K562 (cell line): Measurements from ENCODE around the gene HMGA1. TPM values are rescaled to one million over a fixed set of nuclear protein-coding genes. Genes with fewer than 3 reads are reported as not detected.
A peak's percentile ranks its signal among the peaks of the same experiment; 100 is the strongest.

Experiments
- CSDE1 ChIP-seq, 2 experiments: fragments of 450-650 bp; IDR thresholded peaks; 2 replicates each; pipeline ENCODE4 v1.6.1; 2016; ENCODE audit warnings: mild to moderate bottlenecking in 1 of 2
- GATAD2B ChIP-seq: fragments of 450-650 bp; IDR thresholded peaks from 2 replicates; pipeline ENCODE4 v1.6.1; 2017; ENCODE audit warnings: mild to moderate bottlenecking, borderline replicate concordance
- HDAC2 ChIP-seq: fragments of 450-650 bp; IDR thresholded peaks from 2 replicates; pipeline ENCODE4 v1.6.1; 2016; ENCODE audit warnings: mild to moderate bottlenecking
- IRF9 ChIP-seq: fragments of 450-650 bp; IDR thresholded peaks from 2 replicates; pipeline ENCODE4 v1.6.1; 2016; ENCODE audit warnings: missing biosample characterization, missing genetic modification characterization
- LARP7 ChIP-seq: fragments of 450-650 bp; IDR thresholded peaks from 2 replicates; pipeline ENCODE4 v1.6.1; 2016
- PKNOX1 ChIP-seq: fragments of 450-650 bp; IDR thresholded peaks from 2 replicates; pipeline ENCODE4 v1.6.1; 2016
- RB1 ChIP-seq: fragments of 450-650 bp; IDR thresholded peaks from 2 replicates; pipeline ENCODE4 v1.6.1; 2017; ENCODE audit warnings: low read depth, mild to moderate bottlenecking
- SIN3A ChIP-seq, 2 experiments: fragments of 150-350 bp in 1 of 2; IDR thresholded peaks; 2 replicates each; pipeline ENCODE4 v1.6.1; 2011 to 2016; ENCODE audit warnings: borderline replicate concordance in 2 of 2, low read depth in 2 of 2, low read length in 2 of 2, mild to moderate bottlenecking in 2 of 2, moderate library complexity in 2 of 2; ENCODE audit not compliant: control insufficient read depth in 1 of 2
- SMARCA5 ChIP-seq: fragments of 450-650 bp; IDR thresholded peaks from 2 replicates; pipeline ENCODE4 v1.6.1; 2016
- SRSF9 ChIP-seq: fragments of 200-400 bp; formaldehyde crosslinking; IDR thresholded peaks from 2 replicates; pipeline ENCODE4 v1.6.1; 2017; ENCODE audit warnings: low read depth, low read length, borderline replicate concordance
- TGIF2 ChIP-seq: sonication (generic); formaldehyde crosslinking; IDR thresholded peaks from 2 replicates; pipeline ENCODE4 v1.8.1; 2022; ENCODE audit warnings: mild to moderate bottlenecking, missing genetic modification reagents, moderate library complexity
- THAP7 ChIP-seq: fragments of 250-450 bp; sonication (Bioruptor Pico); IDR thresholded peaks from 2 replicates; pipeline ENCODE4 v1.5.0; 2021
- ZBTB8A ChIP-seq: fragments of 450-650 bp; IDR thresholded peaks from 2 replicates; pipeline ENCODE4 v1.6.1; 2018; ENCODE audit warnings: mild to moderate bottlenecking, moderate library complexity; ENCODE audit not compliant: partially characterized antibody
- ZNF444 ChIP-seq: fragments of 250-450 bp; sonication (Bioruptor Pico); IDR thresholded peaks from 2 replicates; pipeline ENCODE4 v1.4.0; 2020; ENCODE audit warnings: mild to moderate bottlenecking, moderate library complexity
- ZNF780A ChIP-seq: fragments of 250-450 bp; sonication (Bioruptor Pico); IDR thresholded peaks from 2 replicates; pipeline ENCODE4 v1.5.0; 2021; ENCODE audit warnings: mild to moderate bottlenecking
- polyA plus RNA-seq, 8 experiments: library from polyadenylated mRNA; depleted of rRNA in 4 of 8; stranded (reverse) in 5 of 8; unstranded in 3 of 8; fragments of >200 nt; fragmentation: Nextera tagmentation in 2 of 8; fragmentation: Illumina TruSeq in 1 of 8; extraction: Ambion mirVana in 2 of 8; extraction: Trizol in 1 of 8; gene quantifications; 2 replicates each; pipeline versions ENCODE4 v1.2.1 to v1.2.3, GENCODE V29; 2011 to 2014; ENCODE audit warnings: inconsistent platforms in 1 of 8, missing spikeins in 1 of 8
- total RNA-seq, 7 experiments: library from RNA; depleted of rRNA in 6 of 7; stranded (reverse); fragments of >200 nt in 6 of 7; fragmentation: Illumina TruSeq in 2 of 7; extraction: Trizol in 2 of 7; gene quantifications; 2 replicates each; pipeline versions ENCODE4 v1.2.1 to v1.2.3, GENCODE V29; 2011 to 2021; ENCODE audit warnings: low replicate concordance in 1 of 7
- TF ChIP-seq, protein P1 (sequence below), 2 experiments: fragments of 450-650 bp in 1 of 2; sonication (generic) in 1 of 2; formaldehyde crosslinking; conservative IDR thresholded peaks; 2 replicates each; pipeline versions ENCODE4 v1.4.0 to v1.8.1; 2020 to 2022; ENCODE audit warnings: mild to moderate bottlenecking in 1 of 2, missing genetic modification reagents in 1 of 2
- TF ChIP-seq, protein P2 (sequence below): sonication (generic); formaldehyde crosslinking; IDR thresholded peaks from 2 replicates; pipeline ENCODE4 v1.8.1; 2022; ENCODE audit warnings: missing genetic modification reagents
- TF ChIP-seq, protein P3 (sequence below): sonication (generic); formaldehyde crosslinking; IDR thresholded peaks from 2 replicates; pipeline ENCODE4 v1.8.1; 2023; ENCODE audit warnings: mild to moderate bottlenecking, missing genetic modification reagents
- TF ChIP-seq, protein P4 (sequence below): fragments of 250-450 bp; sonication (Bioruptor Pico); IDR thresholded peaks from 2 replicates; pipeline ENCODE4 v1.8.0; 2022; ENCODE audit warnings: moderate library complexity, mild to moderate bottlenecking, inconsistent platforms
- TF ChIP-seq, protein P5 (sequence below): fragments of 450-650 bp; IDR thresholded peaks from 2 replicates; pipeline ENCODE4 v1.6.1; 2016; ENCODE audit warnings: antibody characterized with exemption

Gene HMGA1
- total and polyA plus RNA-seq, 9 of the 15 experiments (the other 6 are each of a cell fraction or from before 2014, with no cell fraction given) = 27.8 to 1,947 (median 594) TPM

DNA sequence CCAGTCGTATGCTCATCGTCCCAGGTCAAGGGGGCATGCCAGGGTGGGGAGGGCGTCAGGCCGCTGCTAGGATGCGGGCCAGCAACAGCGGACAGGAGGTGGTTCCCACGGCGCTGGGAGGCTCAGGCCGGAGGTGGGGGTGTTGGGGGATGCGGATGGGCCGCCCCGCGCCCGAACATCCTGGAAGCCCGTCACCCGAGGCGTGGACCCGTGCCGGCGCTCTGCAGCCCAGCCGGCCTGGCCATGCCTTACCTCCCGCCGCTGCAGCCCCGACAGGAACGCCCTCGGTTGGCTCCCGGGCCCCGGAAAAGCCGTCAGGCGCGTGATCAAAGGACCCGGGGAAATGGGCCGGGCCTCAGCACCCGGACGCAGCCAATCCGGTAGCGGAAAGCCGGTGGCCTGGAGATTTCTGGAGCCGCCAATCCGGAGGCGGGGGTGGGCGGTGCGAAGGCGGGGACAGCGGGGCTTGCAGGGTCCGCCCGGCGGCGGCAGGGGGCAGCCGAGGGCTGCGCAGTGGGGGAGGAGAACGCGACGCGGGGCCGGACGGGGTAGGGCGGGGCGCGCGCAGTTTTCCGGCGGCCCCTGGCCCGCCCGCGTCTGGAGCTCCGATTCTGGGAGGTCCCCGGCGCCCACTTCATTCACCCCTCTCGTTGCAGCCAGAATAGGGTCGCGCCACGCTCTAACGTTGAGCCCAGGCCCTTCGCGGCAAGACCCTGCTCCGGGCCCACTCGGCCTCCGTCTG is 12.2 kb downstream of the HMGA1 start, which contains the start of gene SMIM29 (continued):
- TF ChIP-seq, protein P1, sequence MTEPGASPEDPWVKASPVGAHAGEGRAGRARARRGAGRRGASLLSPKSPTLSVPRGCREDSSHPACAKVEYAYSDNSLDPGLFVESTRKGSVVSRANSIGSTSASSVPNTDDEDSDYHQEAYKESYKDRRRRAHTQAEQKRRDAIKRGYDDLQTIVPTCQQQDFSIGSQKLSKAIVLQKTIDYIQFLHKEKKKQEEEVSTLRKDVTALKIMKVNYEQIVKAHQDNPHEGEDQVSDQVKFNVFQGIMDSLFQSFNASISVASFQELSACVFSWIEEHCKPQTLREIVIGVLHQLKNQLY (CRISPR knock-in tag; conservative IDR thresholded peaks at IDR 0.05) = no peak
- TF ChIP-seq CSDE1 (IDR thresholded peaks at IDR 0.05) = no peak
- TF ChIP-seq, protein P2, sequence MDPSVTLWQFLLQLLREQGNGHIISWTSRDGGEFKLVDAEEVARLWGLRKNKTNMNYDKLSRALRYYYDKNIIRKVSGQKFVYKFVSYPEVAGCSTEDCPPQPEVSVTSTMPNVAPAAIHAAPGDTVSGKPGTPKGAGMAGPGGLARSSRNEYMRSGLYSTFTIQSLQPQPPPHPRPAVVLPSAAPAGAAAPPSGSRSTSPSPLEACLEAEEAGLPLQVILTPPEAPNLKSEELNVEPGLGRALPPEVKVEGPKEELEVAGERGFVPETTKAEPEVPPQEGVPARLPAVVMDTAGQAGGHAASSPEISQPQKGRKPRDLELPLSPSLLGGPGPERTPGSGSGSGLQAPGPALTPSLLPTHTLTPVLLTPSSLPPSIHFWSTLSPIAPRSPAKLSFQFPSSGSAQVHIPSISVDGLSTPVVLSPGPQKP (CRISPR knock-in tag) = no peak
- 0 out of 2 replicates have a peak, but pooled peaks have one; percentile 18 for TF ChIP-seq TGIF2
- peak; percentile 83 for TF ChIP-seq SMARCA5
- no peak for TF ChIP-seq IRF9
- peak; percentile 96 for TF ChIP-seq LARP7
- no peak for TF ChIP-seq ZNF444 (CRISPR knock-in tag)
- TF ChIP-seq ZBTB8A = no peak
- TF ChIP-seq, protein P3, sequence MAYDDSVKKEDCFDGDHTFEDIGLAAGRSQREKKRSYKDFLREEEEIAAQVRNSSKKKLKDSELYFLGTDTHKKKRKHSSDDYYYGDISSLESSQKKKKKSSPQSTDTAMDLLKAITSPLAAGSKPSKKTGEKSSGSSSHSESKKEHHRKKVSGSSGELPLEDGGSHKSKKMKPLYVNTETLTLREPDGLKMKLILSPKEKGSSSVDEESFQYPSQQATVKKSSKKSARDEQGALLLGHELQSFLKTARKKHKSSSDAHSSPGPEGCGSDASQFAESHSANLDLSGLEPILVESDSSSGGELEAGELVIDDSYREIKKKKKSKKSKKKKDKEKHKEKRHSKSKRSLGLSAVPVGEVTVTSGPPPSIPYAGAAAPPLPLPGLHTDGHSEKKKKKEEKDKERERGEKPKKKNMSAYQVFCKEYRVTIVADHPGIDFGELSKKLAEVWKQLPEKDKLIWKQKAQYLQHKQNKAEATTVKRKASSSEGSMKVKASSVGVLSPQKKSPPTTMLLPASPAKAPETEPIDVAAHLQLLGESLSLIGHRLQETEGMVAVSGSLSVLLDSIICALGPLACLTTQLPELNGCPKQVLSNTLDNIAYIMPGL (CRISPR knock-in tag) = no peak
- TF ChIP-seq SIN3A (IDR thresholded peaks at IDR 0.05; ENCODE audit: borderline replicate concordance in 2 of 2, control insufficient read depth in 1 of 2, low read depth in 2 of 2, low read length in 2 of 2) = no peak; a peak in 1 of 4 replicates
- peak; percentile 78 for TF ChIP-seq PKNOX1
- TF ChIP-seq, protein P4, sequence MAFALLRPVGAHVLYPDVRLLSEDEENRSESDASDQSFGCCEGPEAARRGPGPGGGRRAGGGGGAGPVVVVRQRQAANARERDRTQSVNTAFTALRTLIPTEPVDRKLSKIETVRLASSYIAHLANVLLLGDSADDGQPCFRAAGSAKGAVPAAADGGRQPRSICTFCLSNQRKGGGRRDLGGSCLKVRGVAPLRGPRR (CRISPR knock-in tag) = no peak
- TF ChIP-seq, protein P5, sequence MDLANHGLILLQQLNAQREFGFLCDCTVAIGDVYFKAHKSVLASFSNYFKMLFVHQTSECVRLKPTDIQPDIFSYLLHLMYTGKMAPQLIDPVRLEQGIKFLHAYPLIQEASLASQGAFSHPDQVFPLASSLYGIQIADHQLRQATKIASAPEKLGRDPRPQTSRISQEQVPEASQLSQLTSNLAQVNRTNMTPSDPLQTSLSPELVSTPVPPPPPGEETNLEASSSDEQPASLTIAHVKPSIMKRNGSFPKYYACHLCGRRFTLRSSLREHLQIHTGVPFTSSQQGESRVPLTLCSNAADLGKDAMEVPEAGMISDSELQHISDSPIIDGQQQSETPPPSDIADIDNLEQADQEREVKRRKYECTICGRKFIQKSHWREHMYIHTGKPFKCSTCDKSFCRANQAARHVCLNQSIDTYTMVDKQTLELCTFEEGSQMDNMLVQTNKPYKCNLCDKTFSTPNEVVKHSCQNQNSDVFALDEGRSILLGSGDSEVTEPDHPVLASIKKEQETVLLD = no peak
- no peak; the same call in 1 of the 2 replicates for TF ChIP-seq HDAC2
- no peak for TF ChIP-seq ZNF780A
- TF ChIP-seq THAP7 = no peak
- TF ChIP-seq GATAD2B = no peak; the same call in 1 of the 2 replicates
- peak; percentile 82 for TF ChIP-seq RB1
- no peak for TF ChIP-seq SRSF9
